ENCODE measurements around the gene GFRA1. TPM values are rescaled to one million over a fixed set of nuclear protein-coding genes. Genes with fewer than 3 reads are reported as not detected.

Gene GFRA1
- polyA plus RNA-seq, 1 donor (not counting 4 experiments of a cell fraction or from before 2014, with no cell fraction given), result not detected

- Histone ChIP-seq H3K9me3 (ENCODE audit: control insufficient read depth, low read depth, low read length) (no peaks in the 10 kb centered on the region), H3K9ac (ENCODE audit: control insufficient read depth, extremely low read depth, insufficient read depth, low read length) (no peak overlapping the region), H3K27me3 (ENCODE audit: control insufficient read depth, extremely low read depth, insufficient read depth, low read length) (no peaks in the 10 kb centered on the region), H3K4me1 (ENCODE audit: control insufficient read depth, extremely low read depth, insufficient read depth, low read length) (no peaks in the 10 kb centered on the region), H3K27ac (ENCODE audit: control insufficient read depth, insufficient read depth, low read length) (no peak overlapping the region), H3K9me1 (ENCODE audit: control insufficient read depth, extremely low read depth, insufficient read depth, low read length) (no peaks in the 10 kb centered on the region), H3K36me3 (ENCODE audit: control insufficient read depth in 2 of 2, extremely low read depth in 1 of 2, insufficient read depth in 2 of 2, low read length in 2 of 2) (no peaks in the 10 kb centered on the region), H2AFZ (ENCODE audit: control insufficient read depth, low read length) (no peak overlapping the region), H4K20me1 (ENCODE audit: control insufficient read depth, extremely low read depth, insufficient read depth, low read length) (no peaks in the 10 kb centered on the region), H3K79me2 (ENCODE audit: control insufficient read depth, insufficient read depth, low read length) (no peaks in the 10 kb centered on the region), H3K4me2 (ENCODE audit: control insufficient read depth, extremely low read depth, insufficient read depth, low read depth, low read length) (no peak overlapping the region), H3K4me3 (ENCODE audit: control insufficient read depth in 2 of 3, extremely low read depth in 1 of 3, insufficient read depth in 2 of 3, low read depth in 1 of 3, low read length in 3 of 3) (no peak overlapping the region)
- DNase-seq (ENCODE audit: low read depth, low spot score) (no peak), FAIRE-seq (no peak)
- TF ChIP-seq, protein P1, sequence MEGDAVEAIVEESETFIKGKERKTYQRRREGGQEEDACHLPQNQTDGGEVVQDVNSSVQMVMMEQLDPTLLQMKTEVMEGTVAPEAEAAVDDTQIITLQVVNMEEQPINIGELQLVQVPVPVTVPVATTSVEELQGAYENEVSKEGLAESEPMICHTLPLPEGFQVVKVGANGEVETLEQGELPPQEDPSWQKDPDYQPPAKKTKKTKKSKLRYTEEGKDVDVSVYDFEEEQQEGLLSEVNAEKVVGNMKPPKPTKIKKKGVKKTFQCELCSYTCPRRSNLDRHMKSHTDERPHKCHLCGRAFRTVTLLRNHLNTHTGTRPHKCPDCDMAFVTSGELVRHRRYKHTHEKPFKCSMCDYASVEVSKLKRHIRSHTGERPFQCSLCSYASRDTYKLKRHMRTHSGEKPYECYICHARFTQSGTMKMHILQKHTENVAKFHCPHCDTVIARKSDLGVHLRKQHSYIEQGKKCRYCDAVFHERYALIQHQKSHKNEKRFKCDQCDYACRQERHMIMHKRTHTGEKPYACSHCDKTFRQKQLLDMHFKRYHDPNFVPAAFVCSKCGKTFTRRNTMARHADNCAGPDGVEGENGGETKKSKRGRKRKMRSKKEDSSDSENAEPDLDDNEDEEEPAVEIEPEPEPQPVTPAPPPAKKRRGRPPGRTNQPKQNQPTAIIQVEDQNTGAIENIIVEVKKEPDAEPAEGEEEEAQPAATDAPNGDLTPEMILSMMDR (optimal IDR thresholded peaks at IDR 0.05 in 1 of 3, IDR thresholded peaks at IDR 0.05 in 1 of 3, conservative IDR thresholded peaks at IDR 0.05 in 1 of 3; ENCODE audit: extremely low read depth in 1 of 3, insufficient read depth in 2 of 3, low read length in 3 of 3), result no peak
- TF ChIP-seq EZH2 (IDR thresholded peaks at IDR 0.05; ENCODE audit: low read length), result no peak
- dilution Hi-C loops (cut with MboI; ENCODE audit: extremely low pct_ligation_motif_present, low sequenced_read_pairs), result no loop called here
Measured at GRCh38 chr10:116097239-116097784, 175.7 kb downstream of the GFRA1 start.

GRCh38 chr10:116096526-116096925, 176.5 kb downstream of the GFRA1 start:
- DNase-seq (ENCODE audit: low read depth, low spot score), result no peak
- Histone ChIP-seq H3K4me3 (ENCODE audit: control insufficient read depth in 2 of 3, extremely low read depth in 1 of 3, insufficient read depth in 2 of 3, low read depth in 1 of 3, low read length in 3 of 3) (no peak overlapping the region), H3K9me1 (ENCODE audit: control insufficient read depth, extremely low read depth, insufficient read depth, low read length) (no peaks in the 10 kb centered on the region), H3K4me1 (ENCODE audit: control insufficient read depth, extremely low read depth, insufficient read depth, low read length) (no peaks in the 10 kb centered on the region), H3K79me2 (ENCODE audit: control insufficient read depth, insufficient read depth, low read length) (no peaks in the 10 kb centered on the region), H3K36me3 (ENCODE audit: control insufficient read depth in 2 of 2, extremely low read depth in 1 of 2, insufficient read depth in 2 of 2, low read length in 2 of 2) (no peaks in the 10 kb centered on the region), H4K20me1 (ENCODE audit: control insufficient read depth, extremely low read depth, insufficient read depth, low read length) (no peaks in the 10 kb centered on the region), H3K27ac (ENCODE audit: control insufficient read depth, insufficient read depth, low read length) (no peak overlapping the region), H3K9ac (ENCODE audit: control insufficient read depth, extremely low read depth, insufficient read depth, low read length) (no peak overlapping the region), H3K9me3 (ENCODE audit: control insufficient read depth, low read depth, low read length) (no peaks in the 10 kb centered on the region), H2AFZ (ENCODE audit: control insufficient read depth, low read length) (no peak overlapping the region), H3K27me3 (ENCODE audit: control insufficient read depth, extremely low read depth, insufficient read depth, low read length) (no peaks in the 10 kb centered on the region), H3K4me2 (ENCODE audit: control insufficient read depth, extremely low read depth, insufficient read depth, low read depth, low read length) (no peak overlapping the region)
- FAIRE-seq, result no peak
- no peak for TF ChIP-seq EZH2 (IDR thresholded peaks at IDR 0.05; ENCODE audit: low read length)
- TF ChIP-seq, protein P1 (optimal IDR thresholded peaks at IDR 0.05 in 1 of 3, IDR thresholded peaks at IDR 0.05 in 1 of 3, conservative IDR thresholded peaks at IDR 0.05 in 1 of 3; ENCODE audit: extremely low read depth in 1 of 3, insufficient read depth in 2 of 3, low read length in 3 of 3), result no peak
- dilution Hi-C loops (cut with MboI; ENCODE audit: extremely low pct_ligation_motif_present, low sequenced_read_pairs), result no loop called here
